GM23338 (cell line): ENCODE results near the gene ZNF23. TPM values are rescaled to one million over a fixed set of nuclear protein-coding genes. Genes with fewer than 3 reads are reported as not detected.

Source experiments
- ATAC-seq: fragments of 200-7000 bp; cut with Tn5 transposase; 3 replicates; pipeline ENCODE4 v1.9.1; 2020
- DNase-seq: peaks from one replicate; pipeline ENCODE4 v3.0.0-alpha.2; 2015; ENCODE audit warnings: low spot score
- H2AFZ ChIP-seq: fragments of 200-600 bp; sonication (generic); 2 replicates; pipeline ENCODE4 v1.8.0; 2016; ENCODE audit warnings: antibody characterized with exemption, mild to moderate bottlenecking, moderate library complexity
- H3F3A ChIP-seq: fragments of 200-600 bp; sonication (generic); replicated peaks from 2 replicates; pipeline ENCODE4 v1.8.0; 2017; ENCODE audit warnings: antibody characterized with exemption, mixed run types, low read depth
- H3K27ac ChIP-seq: fragments of 200-600 bp; sonication (generic); 2 replicates; pipeline ENCODE4 v1.6.1; 2016; ENCODE audit warnings: low read depth
- H3K27me3 ChIP-seq: fragments of 200-600 bp; sonication (generic); 2 replicates; pipeline ENCODE4 v1.8.0; 2016; ENCODE audit warnings: mild to moderate bottlenecking, mixed run types, moderate library complexity; ENCODE audit not compliant: insufficient read depth
- H3K36me3 ChIP-seq: fragments of 200-600 bp; sonication (generic); 2 replicates; pipeline ENCODE4 v1.8.0; 2016; ENCODE audit warnings: mild to moderate bottlenecking; ENCODE audit not compliant: insufficient read depth
- H3K4me1 ChIP-seq: fragments of 200-600 bp; sonication (generic); 2 replicates; pipeline ENCODE4 v1.8.0; 2016; ENCODE audit warnings: mild to moderate bottlenecking, moderate library complexity; ENCODE audit not compliant: insufficient read depth
- H3K4me2 ChIP-seq: fragments of 200-600 bp; sonication (generic); 2 replicates; pipeline ENCODE4 v1.7.1; 2017; ENCODE audit warnings: mixed run types
- H3K4me3 ChIP-seq: fragments of 200-600 bp; sonication (generic); 2 replicates; pipeline ENCODE4 v1.6.1; 2016; ENCODE audit warnings: mixed run types
- H3K79me2 ChIP-seq: fragments of 200-600 bp; sonication (generic); replicated peaks from 2 replicates; pipeline ENCODE4 v1.8.0; 2017; ENCODE audit warnings: mild to moderate bottlenecking; ENCODE audit not compliant: insufficient read depth
- H3K9me2 ChIP-seq: fragments of 200-600 bp; sonication (generic); 2 replicates; pipeline ENCODE4 v1.8.0; 2017; ENCODE audit not compliant: insufficient read depth
- H4K20me1 ChIP-seq: fragments of 200-600 bp; sonication (generic); replicated peaks from 2 replicates; pipeline ENCODE4 v1.8.0; 2017; ENCODE audit warnings: mild to moderate bottlenecking; ENCODE audit not compliant: insufficient read depth
- H3K27ac Mint-ChIP-seq: 2 replicates; pipeline ENCODE4 v1.8.0; 2020; ENCODE audit warnings: inconsistent platforms, mild to moderate bottlenecking, moderate library complexity, mixed read lengths
- H3K27me3 Mint-ChIP-seq: 3 replicates; pipeline ENCODE4 v1.8.0; 2022; ENCODE audit warnings: low read depth, mild to moderate bottlenecking, moderate library complexity, mixed read lengths, inconsistent platforms; ENCODE audit not compliant: insufficient read depth, poor library complexity
- H3K36me3 Mint-ChIP-seq: 3 replicates; pipeline ENCODE4 v1.8.0; 2021; ENCODE audit warnings: low read depth, mild to moderate bottlenecking, inconsistent platforms, moderate library complexity, mixed read lengths
- H3K4me1 Mint-ChIP-seq: 3 replicates; pipeline ENCODE4 v1.8.0; 2020; ENCODE audit warnings: mild to moderate bottlenecking, inconsistent platforms, mixed read lengths
- H3K4me3 Mint-ChIP-seq: 3 replicates; pipeline ENCODE4 v1.8.0; 2021; ENCODE audit warnings: moderate library complexity, mild to moderate bottlenecking, inconsistent platforms, mixed read lengths
- H3K9me3 Mint-ChIP-seq: 3 replicates; pipeline ENCODE4 v1.8.0; 2020; ENCODE audit warnings: moderate library complexity, mild to moderate bottlenecking, inconsistent platforms, mixed read lengths
- EZH2phosphoT487 ChIP-seq: fragments of 200-600 bp; sonication (generic); IDR thresholded peaks from one replicate; pipeline ENCODE4 v1.8.1; 2018; ENCODE audit warnings: antibody characterized with exemption; ENCODE audit not compliant: unreplicated experiment
- STAT1 ChIP-seq: IDR thresholded peaks from one replicate; pipeline ENCODE4 v1.6.1; 2016; ENCODE audit warnings: antibody characterized with exemption; ENCODE audit not compliant: unreplicated experiment
- ZNF114 ChIP-seq: fragments of 250-450 bp; sonication (Bioruptor Pico); IDR thresholded peaks from 2 replicates; pipeline ENCODE4 v1.5.0; 2020; ENCODE audit warnings: mild to moderate bottlenecking, moderate library complexity
- polyA plus RNA-seq: library from polyadenylated mRNA; unstranded; fragments of >200 nt; fragmentation: Nextera tagmentation; extraction: Ambion mirVana; gene quantifications from 2 replicates; pipeline ENCODE4 v1.2.1, GENCODE V29; 2016
- total RNA-seq: library from RNA; depleted of rRNA; stranded (reverse); fragments of >200 nt; shearing (Covaris generic); gene quantifications from 2 replicates; pipeline ENCODE4 v1.2.3, GENCODE V29; 2014
- TF ChIP-seq, protein P1 (sequence below): IDR thresholded peaks from one replicate; pipeline ENCODE4 v1.6.1; 2018; ENCODE audit warnings: antibody characterized with exemption; ENCODE audit not compliant: unreplicated experiment
- TF ChIP-seq, protein P2 (sequence below), 2 experiments: fragments of 200-600 bp in 1 of 2; sonication (generic) in 1 of 2; conservative IDR thresholded peaks; 2 replicates each; pipeline versions ENCODE4 v1.5.1 to v1.6.1; 2016 to 2017; ENCODE audit warnings: antibody characterized with exemption in 2 of 2, low read depth in 2 of 2, mild to moderate bottlenecking in 2 of 2, moderate library complexity in 1 of 2
- TF ChIP-seq, protein P3 (sequence below): IDR thresholded peaks from 2 replicates; pipeline ENCODE4 v1.6.1; 2016; ENCODE audit warnings: antibody characterized with exemption
- TF ChIP-seq, protein P4 (sequence below): fragments of 250-450 bp; sonication (Bioruptor Pico); IDR thresholded peaks from 2 replicates; pipeline ENCODE4 v1.5.0; 2020; ENCODE audit warnings: mild to moderate bottlenecking, moderate library complexity

ZNF23 gene
- total and polyA plus RNA-seq, 2 experiments from 2014 or later, result 8.4 to 8.8 TPM

DNA sequence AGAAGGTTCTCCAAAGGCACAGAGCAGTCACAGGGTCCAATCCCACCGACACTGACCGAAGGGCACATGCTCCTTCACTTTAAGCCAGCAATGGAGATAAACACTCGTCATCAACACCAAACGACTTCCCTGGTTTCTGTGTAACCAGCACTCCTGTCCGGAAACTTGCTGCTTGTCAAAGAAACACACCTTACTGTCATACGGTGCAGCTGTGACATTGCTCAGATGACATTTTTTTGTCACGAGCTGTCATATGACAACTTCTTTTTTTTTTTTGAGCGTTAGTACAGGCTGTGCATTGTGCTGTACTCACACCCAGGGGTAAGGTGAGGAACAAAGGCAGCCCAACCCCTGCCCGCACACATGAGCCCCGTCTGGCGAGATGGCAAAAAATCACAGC, 59.4 kb downstream of the ZNF23 start:
- Mint-ChIP-seq H3K9me3 (peaks cover 22% of the 10 kb centered on the region), H3K4me3 (no peak overlapping the region), H3K27me3 (peaks cover 5% of the 10 kb centered on the region), H3K27ac (no peak overlapping the region), H3K4me1 (peaks cover 24% of the 10 kb centered on the region), H3K36me3 (peaks cover 12% of the 10 kb centered on the region)
- Histone ChIP-seq H3K36me3 (no peaks in the 10 kb centered on the region; the same call in 1 of the 2 replicates), H3K4me1 (peaks cover 23% of the 10 kb centered on the region), H4K20me1 (no peaks in the 10 kb centered on the region), H3K79me2 (no peaks in the 10 kb centered on the region), H2AFZ (peak overlapping the region; percentile 78; the same call in 1 of the 2 replicates), H3K4me2 (no peak overlapping the region), H3K27ac (no peak overlapping the region), H3K9me2 (no peaks in the 10 kb centered on the region), H3K4me3 (no peak overlapping the region), H3F3A (no peaks in the 10 kb centered on the region), H3K27me3 (no peaks in the 10 kb centered on the region)
- TF ChIP-seq ZNF114 (no peak), STAT1 (no peak), EZH2phosphoT487 (no peak)
- TF ChIP-seq, protein P1, sequence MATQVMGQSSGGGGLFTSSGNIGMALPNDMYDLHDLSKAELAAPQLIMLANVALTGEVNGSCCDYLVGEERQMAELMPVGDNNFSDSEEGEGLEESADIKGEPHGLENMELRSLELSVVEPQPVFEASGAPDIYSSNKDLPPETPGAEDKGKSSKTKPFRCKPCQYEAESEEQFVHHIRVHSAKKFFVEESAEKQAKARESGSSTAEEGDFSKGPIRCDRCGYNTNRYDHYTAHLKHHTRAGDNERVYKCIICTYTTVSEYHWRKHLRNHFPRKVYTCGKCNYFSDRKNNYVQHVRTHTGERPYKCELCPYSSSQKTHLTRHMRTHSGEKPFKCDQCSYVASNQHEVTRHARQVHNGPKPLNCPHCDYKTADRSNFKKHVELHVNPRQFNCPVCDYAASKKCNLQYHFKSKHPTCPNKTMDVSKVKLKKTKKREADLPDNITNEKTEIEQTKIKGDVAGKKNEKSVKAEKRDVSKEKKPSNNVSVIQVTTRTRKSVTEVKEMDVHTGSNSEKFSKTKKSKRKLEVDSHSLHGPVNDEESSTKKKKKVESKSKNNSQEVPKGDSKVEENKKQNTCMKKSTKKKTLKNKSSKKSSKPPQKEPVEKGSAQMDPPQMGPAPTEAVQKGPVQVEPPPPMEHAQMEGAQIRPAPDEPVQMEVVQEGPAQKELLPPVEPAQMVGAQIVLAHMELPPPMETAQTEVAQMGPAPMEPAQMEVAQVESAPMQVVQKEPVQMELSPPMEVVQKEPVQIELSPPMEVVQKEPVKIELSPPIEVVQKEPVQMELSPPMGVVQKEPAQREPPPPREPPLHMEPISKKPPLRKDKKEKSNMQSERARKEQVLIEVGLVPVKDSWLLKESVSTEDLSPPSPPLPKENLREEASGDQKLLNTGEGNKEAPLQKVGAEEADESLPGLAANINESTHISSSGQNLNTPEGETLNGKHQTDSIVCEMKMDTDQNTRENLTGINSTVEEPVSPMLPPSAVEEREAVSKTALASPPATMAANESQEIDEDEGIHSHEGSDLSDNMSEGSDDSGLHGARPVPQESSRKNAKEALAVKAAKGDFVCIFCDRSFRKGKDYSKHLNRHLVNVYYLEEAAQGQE, result no peak
- TF ChIP-seq, protein P2, sequence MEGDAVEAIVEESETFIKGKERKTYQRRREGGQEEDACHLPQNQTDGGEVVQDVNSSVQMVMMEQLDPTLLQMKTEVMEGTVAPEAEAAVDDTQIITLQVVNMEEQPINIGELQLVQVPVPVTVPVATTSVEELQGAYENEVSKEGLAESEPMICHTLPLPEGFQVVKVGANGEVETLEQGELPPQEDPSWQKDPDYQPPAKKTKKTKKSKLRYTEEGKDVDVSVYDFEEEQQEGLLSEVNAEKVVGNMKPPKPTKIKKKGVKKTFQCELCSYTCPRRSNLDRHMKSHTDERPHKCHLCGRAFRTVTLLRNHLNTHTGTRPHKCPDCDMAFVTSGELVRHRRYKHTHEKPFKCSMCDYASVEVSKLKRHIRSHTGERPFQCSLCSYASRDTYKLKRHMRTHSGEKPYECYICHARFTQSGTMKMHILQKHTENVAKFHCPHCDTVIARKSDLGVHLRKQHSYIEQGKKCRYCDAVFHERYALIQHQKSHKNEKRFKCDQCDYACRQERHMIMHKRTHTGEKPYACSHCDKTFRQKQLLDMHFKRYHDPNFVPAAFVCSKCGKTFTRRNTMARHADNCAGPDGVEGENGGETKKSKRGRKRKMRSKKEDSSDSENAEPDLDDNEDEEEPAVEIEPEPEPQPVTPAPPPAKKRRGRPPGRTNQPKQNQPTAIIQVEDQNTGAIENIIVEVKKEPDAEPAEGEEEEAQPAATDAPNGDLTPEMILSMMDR (conservative IDR thresholded peaks at IDR 0.05; ENCODE audit: low read depth in 2 of 2), result no peak
- TF ChIP-seq, protein P3, sequence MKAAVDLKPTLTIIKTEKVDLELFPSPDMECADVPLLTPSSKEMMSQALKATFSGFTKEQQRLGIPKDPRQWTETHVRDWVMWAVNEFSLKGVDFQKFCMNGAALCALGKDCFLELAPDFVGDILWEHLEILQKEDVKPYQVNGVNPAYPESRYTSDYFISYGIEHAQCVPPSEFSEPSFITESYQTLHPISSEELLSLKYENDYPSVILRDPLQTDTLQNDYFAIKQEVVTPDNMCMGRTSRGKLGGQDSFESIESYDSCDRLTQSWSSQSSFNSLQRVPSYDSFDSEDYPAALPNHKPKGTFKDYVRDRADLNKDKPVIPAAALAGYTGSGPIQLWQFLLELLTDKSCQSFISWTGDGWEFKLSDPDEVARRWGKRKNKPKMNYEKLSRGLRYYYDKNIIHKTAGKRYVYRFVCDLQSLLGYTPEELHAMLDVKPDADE, result no peak
- TF ChIP-seq, protein P4, sequence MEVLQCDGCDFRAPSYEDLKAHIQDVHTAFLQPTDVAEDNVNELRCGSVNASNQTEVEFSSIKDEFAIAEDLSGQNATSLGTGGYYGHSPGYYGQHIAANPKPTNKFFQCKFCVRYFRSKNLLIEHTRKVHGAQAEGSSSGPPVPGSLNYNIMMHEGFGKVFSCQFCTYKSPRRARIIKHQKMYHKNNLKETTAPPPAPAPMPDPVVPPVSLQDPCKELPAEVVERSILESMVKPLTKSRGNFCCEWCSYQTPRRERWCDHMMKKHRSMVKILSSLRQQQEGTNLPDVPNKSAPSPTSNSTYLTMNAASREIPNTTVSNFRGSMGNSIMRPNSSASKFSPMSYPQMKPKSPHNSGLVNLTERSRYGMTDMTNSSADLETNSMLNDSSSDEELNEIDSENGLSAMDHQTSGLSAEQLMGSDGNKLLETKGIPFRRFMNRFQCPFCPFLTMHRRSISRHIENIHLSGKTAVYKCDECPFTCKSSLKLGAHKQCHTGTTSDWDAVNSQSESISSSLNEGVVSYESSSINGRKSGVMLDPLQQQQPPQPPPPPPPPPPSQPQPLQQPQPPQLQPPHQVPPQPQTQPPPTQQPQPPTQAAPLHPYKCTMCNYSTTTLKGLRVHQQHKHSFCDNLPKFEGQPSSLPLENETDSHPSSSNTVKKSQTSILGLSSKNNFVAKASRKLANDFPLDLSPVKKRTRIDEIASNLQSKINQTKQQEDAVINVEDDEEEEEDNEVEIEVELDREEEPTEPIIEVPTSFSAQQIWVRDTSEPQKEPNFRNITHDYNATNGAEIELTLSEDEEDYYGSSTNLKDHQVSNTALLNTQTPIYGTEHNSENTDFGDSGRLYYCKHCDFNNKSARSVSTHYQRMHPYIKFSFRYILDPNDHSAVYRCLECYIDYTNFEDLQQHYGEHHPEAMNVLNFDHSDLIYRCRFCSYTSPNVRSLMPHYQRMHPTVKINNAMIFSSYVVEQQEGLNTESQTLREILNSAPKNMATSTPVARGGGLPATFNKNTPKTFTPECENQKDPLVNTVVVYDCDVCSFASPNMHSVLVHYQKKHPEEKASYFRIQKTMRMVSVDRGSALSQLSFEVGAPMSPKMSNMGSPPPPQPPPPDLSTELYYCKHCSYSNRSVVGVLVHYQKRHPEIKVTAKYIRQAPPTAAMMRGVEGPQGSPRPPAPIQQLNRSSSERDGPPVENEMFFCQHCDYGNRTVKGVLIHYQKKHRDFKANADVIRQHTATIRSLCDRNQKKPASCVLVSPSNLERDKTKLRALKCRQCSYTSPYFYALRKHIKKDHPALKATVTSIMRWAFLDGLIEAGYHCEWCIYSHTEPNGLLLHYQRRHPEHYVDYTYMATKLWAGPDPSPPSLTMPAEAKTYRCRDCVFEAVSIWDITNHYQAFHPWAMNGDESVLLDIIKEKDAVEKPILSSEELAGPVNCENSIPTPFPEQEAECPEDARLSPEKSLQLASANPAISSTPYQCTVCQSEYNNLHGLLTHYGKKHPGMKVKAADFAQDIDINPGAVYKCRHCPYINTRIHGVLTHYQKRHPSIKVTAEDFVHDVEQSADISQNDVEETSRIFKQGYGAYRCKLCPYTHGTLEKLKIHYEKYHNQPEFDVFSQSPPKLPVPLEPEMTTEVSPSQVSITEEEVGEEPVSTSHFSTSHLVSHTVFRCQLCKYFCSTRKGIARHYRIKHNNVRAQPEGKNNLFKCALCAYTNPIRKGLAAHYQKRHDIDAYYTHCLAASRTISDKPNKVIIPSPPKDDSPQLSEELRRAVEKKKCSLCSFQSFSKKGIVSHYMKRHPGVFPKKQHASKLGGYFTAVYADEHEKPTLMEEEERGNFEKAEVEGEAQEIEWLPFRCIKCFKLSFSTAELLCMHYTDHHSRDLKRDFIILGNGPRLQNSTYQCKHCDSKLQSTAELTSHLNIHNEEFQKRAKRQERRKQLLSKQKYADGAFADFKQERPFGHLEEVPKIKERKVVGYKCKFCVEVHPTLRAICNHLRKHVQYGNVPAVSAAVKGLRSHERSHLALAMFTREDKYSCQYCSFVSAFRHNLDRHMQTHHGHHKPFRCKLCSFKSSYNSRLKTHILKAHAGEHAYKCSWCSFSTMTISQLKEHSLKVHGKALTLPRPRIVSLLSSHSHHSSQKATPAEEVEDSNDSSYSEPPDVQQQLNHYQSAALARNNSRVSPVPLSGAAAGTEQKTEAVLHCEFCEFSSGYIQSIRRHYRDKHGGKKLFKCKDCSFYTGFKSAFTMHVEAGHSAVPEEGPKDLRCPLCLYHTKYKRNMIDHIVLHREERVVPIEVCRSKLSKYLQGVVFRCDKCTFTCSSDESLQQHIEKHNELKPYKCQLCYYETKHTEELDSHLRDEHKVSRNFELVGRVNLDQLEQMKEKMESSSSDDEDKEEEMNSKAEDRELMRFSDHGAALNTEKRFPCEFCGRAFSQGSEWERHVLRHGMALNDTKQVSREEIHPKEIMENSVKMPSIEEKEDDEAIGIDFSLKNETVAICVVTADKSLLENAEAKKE, result no peak
- ATAC-seq, result no peak
- no peak for DNase-seq
